Heart right ventricle (tissue), 16 donors: ENCODE results near the gene SLC6A5. TPM values are rescaled to one million over a fixed set of nuclear protein-coding genes. Genes with fewer than 3 reads are reported as not detected.

Experiments
- ATAC-seq, 8 donors: fragments of 200-7000 bp; cut with Tn5 transposase; one replicate each; pipeline ENCODE4 v1.9.1; 2020; ENCODE audit warnings: mild to moderate bottlenecking in 8 of 8, moderate library complexity in 8 of 8, moderate number of reproducible peaks in 1 of 8
- DNase-seq, 2 donors: peaks; one replicate each; pipeline ENCODE4 v3.0.0-alpha.2; 2020
- H3K27ac ChIP-seq, 10 donors: fragments of 200-600 bp; sonication (generic) in 2 of 10; one replicate each; pipeline versions ENCODE4 v1.5.0 to v1.8.0; 2020 to 2022; ENCODE audit warnings: mild to moderate bottlenecking in 3 of 10
- H3K27me3 ChIP-seq, 7 donors: fragments of 200-600 bp; one replicate each; pipeline ENCODE4 v1.8.0; 2021 to 2022; ENCODE audit warnings: mild to moderate bottlenecking in 2 of 7
- H3K36me3 ChIP-seq, 9 donors: fragments of 200-600 bp; sonication (generic) in 1 of 9; one replicate each; pipeline versions ENCODE4 v1.5.0 to v1.8.0; 2020 to 2022; ENCODE audit warnings: mild to moderate bottlenecking in 2 of 9
- H3K4me1 ChIP-seq, 9 donors: fragments of 200-600 bp; sonication (generic) in 1 of 9; one replicate each; pipeline versions ENCODE4 v1.5.0 to v1.8.0; 2020 to 2022; ENCODE audit warnings: mild to moderate bottlenecking in 4 of 9
- H3K4me3 ChIP-seq, 10 donors: fragments of 200-600 bp; sonication (generic) in 2 of 10; one replicate each; pipeline versions ENCODE4 v1.5.0 to v1.8.0; 2020 to 2022; ENCODE audit warnings: mild to moderate bottlenecking in 7 of 10, moderate library complexity in 2 of 10
- H3K9me3 ChIP-seq, 11 donors: fragments of 200-600 bp in 10 of 11; sonication (generic) in 2 of 11; one replicate each; pipeline versions ENCODE4 v1.5.0 to v1.8.0; 2013 to 2022; ENCODE audit warnings: mild to moderate bottlenecking in 2 of 11, control low read depth in 1 of 11, moderate library complexity in 1 of 11
- CTCF ChIP-seq, 9 donors: fragments of 200-600 bp; sonication (generic) in 2 of 9; IDR thresholded peaks; one replicate each; pipeline versions ENCODE4 v1.5.0 to v1.8.0; 2021 to 2022; ENCODE audit warnings: antibody characterized with exemption in 9 of 9, mild to moderate bottlenecking in 5 of 9, moderate library complexity in 1 of 9
- WGBS, 2 donors: extraction: QIAGEN DNeasy Blood & Tissue Kit; methylation state at CpG; one replicate each; pipeline ENCODE4 v1.1.7; 2013; ENCODE audit warnings: inconsistent platforms in 1 of 2; 5-methylcytosine and 5-hydroxymethylcytosine counted together
- intact Hi-C, 10 donors: fragments of 100-400 bp; cut with DNase I; formaldehyde crosslinking; loops; one replicate each; pipeline versions ENCODE4 v1.11.1 to v1.14.2; 2022
- polyA plus RNA-seq, 2 donors: library from polyadenylated mRNA; stranded (reverse); fragments of 200-250 nt; gene quantifications; one replicate each; pipeline ENCODE4 v1.2.3, GENCODE V29; 2013
- total RNA-seq, 10 donors: library from RNA; stranded (reverse); fragmentation: NEBNext Ultra II Directional in 3 of 10; extraction: Animal tissue kit (Norgen Biotek cat#: 25700) in 3 of 10; gene quantifications; one replicate each; pipeline versions ENCODE4 v1.2.1 to v1.2.4, GENCODE V29; 2021 to 2023
- donor health status: Arrhythmogenic right ventricular cardiomyopathy.
- donor health status: ischemic (EF 13 %, LVEDD 7.1; RV severe dilation, severe dysfunction).
- donor health status: healthy with polysubstance abuse.
- donor health status: DM: no; HTN: yes; CAD: no.
- donor health status: DM: no; HTN: no; CAD: no.
- donor health status: ischemic (EF 25% LVEDD 6.9; RV normal size, moderate dysfunction).
- donor health status: ischemic (EF 25% LVEDD 5.7; RV mildly dilated, moderate dysfunction).
- donor health status: healthy.
- donor health status: DM: yes; HTN: yes; CAD: no.
- donor health status: Ischemic cardiomyopathy.
- donor health status: ischemic (EF 35%, LVEDD 5.7; RV mildly dilated, moderate dysfunction).
- donor health status: nonischemic (EF 11% LVEDD 7.7; RV severe dilation, severe dysfunction).
- donor health status: DM: yes; HTN: yes; CAD: no.
- donor health status: PGD.
- donor health status: ischemic (EF 29% LVEDD 5.4; RV normal size, mild dysfunction).
- donor health status: nonischemic (EF 23%, LVEDD 6.1; RV moderate dilation, normal function).

The SLC6A5 gene
- total and polyA plus RNA-seq, 12 donors, result not detected

GRCh38 chr11:20634044-20634443 is 34.6 kb downstream of the SLC6A5 start:
- intact Hi-C loops, result no loop called here
- TF ChIP-seq CTCF (IDR thresholded peaks at IDR 0.05), result no peak
- Histone ChIP-seq H3K27me3 (peaks cover 0 to 6% (median 0%) of the 10 kb centered on the region in 7 donors), H3K36me3 (no peaks in the 10 kb centered on the region), H3K27ac (no peak overlapping the region), H3K9me3 (peaks cover 0 to 7% (median 0%) of the 10 kb centered on the region in 11 donors), H3K4me1 (no peaks in the 10 kb centered on the region), H3K4me3 (no peak overlapping the region)
- WGBS, 2 donors, result 85% methylated on average over 5 of the region's 5 CpGs
- ATAC-seq, result no peak
- DNase-seq, result no peak

GRCh38 chr11:20634781-20635180 is 35.4 kb downstream of the SLC6A5 start:
- no peak for TF ChIP-seq CTCF (IDR thresholded peaks at IDR 0.05)
- Histone ChIP-seq H3K4me1 (no peaks in the 10 kb centered on the region), H3K27me3 (peaks cover 0 to 6% (median 0%) of the 10 kb centered on the region in 7 donors), H3K27ac (no peak overlapping the region), H3K36me3 (no peaks in the 10 kb centered on the region), H3K4me3 (no peak overlapping the region), H3K9me3 (peaks cover 0 to 6% (median 0%) of the 10 kb centered on the region in 11 donors)
- ATAC-seq, result no peak
- intact Hi-C loops, result no loop called here
- DNase-seq, result no peak
- 74% methylated on average over 7 of the region's 7 CpGs for WGBS, 2 donors

- intact Hi-C loops, result no loop called here
- no peaks in the 10 kb centered on the region for H3K9me3 ChIP-seq
Measured at GRCh38 chr11:20638074-20638473, 38.7 kb downstream of the SLC6A5 start.

GRCh38 chr11:20639688-20640087 is 40.3 kb downstream of the SLC6A5 start:
- no peak for ATAC-seq
- Histone ChIP-seq H3K9me3 (no peaks in the 10 kb centered on the region), H3K36me3 (no peaks in the 10 kb centered on the region), H3K27ac (no peak overlapping the region), H3K4me3 (no peak overlapping the region), H3K27me3 (peaks cover 0 to 6% (median 0%) of the 10 kb centered on the region in 7 donors), H3K4me1 (no peaks in the 10 kb centered on the region)
- 35 to 39% methylated on average over 3 of the region's 3 CpGs for WGBS, 2 donors
- intact Hi-C loops, result loop anchor here in 6 of 10 donors (10.0 kb wide), 5 partner anchors 875 to 1665 kb away; no protein-coding TSS in a partner anchor
- DNase-seq, result no peak
- no peak for TF ChIP-seq CTCF (IDR thresholded peaks at IDR 0.05)

More at GRCh38 chr11:20638074-20638473, 38.7 kb downstream of the SLC6A5 start:
- no peaks in the 10 kb centered on the region for H3K36me3 ChIP-seq
- ATAC-seq (no peak), DNase-seq (no peak)
- no peak overlapping the region for H3K4me3 ChIP-seq
- peaks cover 0 to 6% (median 0%) of the 10 kb centered on the region in 7 donors for H3K27me3 ChIP-seq
- WGBS, 2 donors, result 70 to 79% methylated on average over 7 of the region's 7 CpGs
- H3K27ac ChIP-seq, result no peak overlapping the region
- H3K4me1 ChIP-seq, result no peaks in the 10 kb centered on the region
- TF ChIP-seq CTCF (IDR thresholded peaks at IDR 0.05), result no peak
